Karpas-422 (cell line): ENCODE results near the gene PGLYRP3. TPM values are rescaled to one million over a fixed set of nuclear protein-coding genes. Genes with fewer than 3 reads are reported as not detected.

ENCODE experiments used
- DNase-seq: peaks from one replicate; pipeline ENCODE4 v3.0.0-alpha.2; 2015
- H2AFZ ChIP-seq: fragments of 200-600 bp; sonication (generic); 2 replicates; pipeline ENCODE4 v1.6.1; 2014; ENCODE audit warnings: antibody characterized with exemption, low read length, mixed read lengths
- H3K27ac ChIP-seq: fragments of 200-600 bp; sonication (generic); 2 replicates; pipeline ENCODE4 v1.5.1; 2014; ENCODE audit warnings: mild to moderate bottlenecking, low read length, moderate library complexity
- H3K27me3 ChIP-seq: fragments of 200-600 bp; sonication (generic); 2 replicates; pipeline ENCODE4 v1.6.1; 2014; ENCODE audit warnings: low read length, mixed read lengths
- H3K36me3 ChIP-seq: fragments of 200-600 bp; sonication (generic); 2 replicates; pipeline ENCODE4 v1.6.1; 2014; ENCODE audit warnings: low read length, mixed read lengths; ENCODE audit not compliant: insufficient read depth
- H3K4me1 ChIP-seq: fragments of 200-600 bp; sonication (generic); 2 replicates; pipeline ENCODE4 v1.6.1; 2014; ENCODE audit warnings: mild to moderate bottlenecking, low read length, mixed read lengths
- H3K4me2 ChIP-seq: fragments of 200-600 bp; sonication (generic); 2 replicates; pipeline ENCODE4 v1.6.1; 2014; ENCODE audit warnings: low read length, low read depth, mild to moderate bottlenecking; ENCODE audit not compliant: poor library complexity, severe bottlenecking
- H3K4me3 ChIP-seq: fragments of 200-600 bp; sonication (generic); 2 replicates; pipeline ENCODE4 v1.5.1; 2014; ENCODE audit warnings: mild to moderate bottlenecking, antibody characterized with exemption, low read length, mixed read lengths
- H3K79me2 ChIP-seq: fragments of 200-600 bp; sonication (generic); 2 replicates; pipeline ENCODE4 v1.6.1; 2014; ENCODE audit warnings: mild to moderate bottlenecking, low read length, mixed read lengths
- H3K9ac ChIP-seq: fragments of 200-600 bp; sonication (generic); 2 replicates; pipeline ENCODE4 v1.6.0; 2014; ENCODE audit warnings: low read length
- H3K9me2 ChIP-seq: fragments of 200-600 bp; sonication (generic), shearing (Covaris generic); replicated peaks from 2 replicates; pipeline ENCODE4 v1.6.0; 2014; ENCODE audit warnings: mild to moderate bottlenecking, low read length, moderate library complexity; ENCODE audit not compliant: insufficient read depth
- H3K9me3 ChIP-seq: fragments of 300-700, 200-600 bp; sonication (generic); 2 replicates; pipeline ENCODE4 v1.6.1; 2014; ENCODE audit warnings: low read length, mixed read lengths
- H4K20me1 ChIP-seq: fragments of 200-600 bp; sonication (generic); 2 replicates; pipeline ENCODE4 v1.6.1; 2014; ENCODE audit warnings: mild to moderate bottlenecking, antibody characterized with exemption, low read length, low read depth; ENCODE audit not compliant: insufficient read depth
- total RNA-seq: library from RNA; depleted of rRNA; stranded (reverse); fragments of >200 nt; shearing (Covaris generic); gene quantifications from 2 replicates; pipeline ENCODE4 v1.2.3, GENCODE V29; 2014; ENCODE audit warnings: low replicate concordance

PGLYRP3 gene
- total RNA-seq, 1 experiment from 2014 or later: not detected

GRCh38 chr1:153344718-153345025 is 31.9 kb upstream of the PGLYRP3 start:
- H3K4me1 ChIP-seq: peaks cover 2% of the 10 kb centered on the region; the same call in 1 of the 2 replicates
- H3K27ac ChIP-seq: no peak overlapping the region
- H3K4me2 ChIP-seq: no peak overlapping the region
- no peak overlapping the region for H3K9ac ChIP-seq
- H4K20me1 ChIP-seq: no peaks in the 10 kb centered on the region
- H3K27me3 ChIP-seq: no peaks in the 10 kb centered on the region
- H3K36me3 ChIP-seq: no peaks in the 10 kb centered on the region
- H2AFZ ChIP-seq: no peak overlapping the region
- no peaks in the 10 kb centered on the region for H3K79me2 ChIP-seq
- H3K4me3 ChIP-seq: no peak overlapping the region
- H3K9me3 ChIP-seq: no peaks in the 10 kb centered on the region
- no peaks in the 10 kb centered on the region for H3K9me2 ChIP-seq
- no peak for DNase-seq

- no peak overlapping the region for H3K4me3 ChIP-seq
- no peaks in the 10 kb centered on the region for H3K27me3 ChIP-seq
- H3K9me3 ChIP-seq: no peaks in the 10 kb centered on the region
- H3K27ac ChIP-seq: no peak overlapping the region
- no peaks in the 10 kb centered on the region for H3K36me3 ChIP-seq
- no peaks in the 10 kb centered on the region for H3K9me2 ChIP-seq
- DNase-seq: no peak
- peaks cover 2% of the 10 kb centered on the region; the same call in 1 of the 2 replicates for H3K4me1 ChIP-seq
- H3K79me2 ChIP-seq: no peaks in the 10 kb centered on the region
- H2AFZ ChIP-seq: no peak overlapping the region
- no peak overlapping the region for H3K9ac ChIP-seq
- H3K4me2 ChIP-seq: no peak overlapping the region
- no peaks in the 10 kb centered on the region for H4K20me1 ChIP-seq
Observed at GRCh38 chr1:153343811-153344717, 31.3 kb upstream of the PGLYRP3 start.

GRCh38 chr1:153343040-153343681 is 30.4 kb upstream of the PGLYRP3 start:
- no peak for DNase-seq
- Histone ChIP-seq H3K4me1 (peaks cover 2% of the 10 kb centered on the region; the same call in 1 of the 2 replicates), H4K20me1 (no peaks in the 10 kb centered on the region), H3K9ac (no peak overlapping the region), H3K36me3 (no peaks in the 10 kb centered on the region), H3K4me3 (no peak overlapping the region), H3K4me2 (no peak overlapping the region), H2AFZ (no peak overlapping the region), H3K27me3 (no peaks in the 10 kb centered on the region), H3K9me2 (no peaks in the 10 kb centered on the region), H3K27ac (no peak overlapping the region), H3K9me3 (no peaks in the 10 kb centered on the region), H3K79me2 (no peaks in the 10 kb centered on the region)

GRCh38 chr1:153342178-153342577 is 29.4 kb upstream of the PGLYRP3 start:
- Histone ChIP-seq H3K9me2 (no peaks in the 10 kb centered on the region), H3K27ac (no peak overlapping the region), H3K4me3 (no peak overlapping the region), H3K9me3 (no peaks in the 10 kb centered on the region), H3K4me2 (no peak overlapping the region), H2AFZ (no peak overlapping the region), H3K27me3 (no peaks in the 10 kb centered on the region), H4K20me1 (no peaks in the 10 kb centered on the region), H3K36me3 (no peaks in the 10 kb centered on the region), H3K9ac (no peak overlapping the region), H3K79me2 (no peaks in the 10 kb centered on the region), H3K4me1 (peaks cover 2% of the 10 kb centered on the region; the same call in 1 of the 2 replicates)
- DNase-seq: no peak

- Histone ChIP-seq H3K4me2 (no peak overlapping the region), H3K4me1 (peaks cover 2% of the 10 kb centered on the region; the same call in 1 of the 2 replicates), H3K9me3 (no peaks in the 10 kb centered on the region), H3K9ac (no peak overlapping the region), H3K27me3 (no peaks in the 10 kb centered on the region; the same call in 1 of the 2 replicates), H3K9me2 (no peaks in the 10 kb centered on the region), H3K79me2 (no peaks in the 10 kb centered on the region), H4K20me1 (no peaks in the 10 kb centered on the region), H3K4me3 (no peak overlapping the region), H3K27ac (no peak overlapping the region), H3K36me3 (no peaks in the 10 kb centered on the region), H2AFZ (no peak overlapping the region)
- DNase-seq: no peak
Observed at GRCh38 chr1:153341431-153341934, 28.7 kb upstream of the PGLYRP3 start.

- Histone ChIP-seq H3K4me1 (no peaks in the 10 kb centered on the region), H3K27me3 (no peaks in the 10 kb centered on the region; the same call in 1 of the 2 replicates), H3K27ac (no peak overlapping the region), H3K4me3 (no peak overlapping the region), H3K36me3 (no peaks in the 10 kb centered on the region), H3K79me2 (no peaks in the 10 kb centered on the region), H3K4me2 (no peak overlapping the region), H3K9me2 (no peaks in the 10 kb centered on the region), H2AFZ (no peak overlapping the region), H3K9me3 (no peaks in the 10 kb centered on the region), H4K20me1 (no peaks in the 10 kb centered on the region), H3K9ac (no peak overlapping the region)
- DNase-seq: no peak
Observed at GRCh38 chr1:153340356-153340755, 27.6 kb upstream of the PGLYRP3 start.

- H3K4me3 ChIP-seq: no peak overlapping the region
- no peaks in the 10 kb centered on the region for H3K4me1 ChIP-seq
- H3K9me3 ChIP-seq: no peaks in the 10 kb centered on the region
- no peak overlapping the region for H3K9ac ChIP-seq
- no peaks in the 10 kb centered on the region for H3K36me3 ChIP-seq
- no peaks in the 10 kb centered on the region for H4K20me1 ChIP-seq
- H3K27me3 ChIP-seq: no peaks in the 10 kb centered on the region; the same call in 1 of the 2 replicates
- H3K27ac ChIP-seq: no peak overlapping the region
- no peaks in the 10 kb centered on the region for H3K79me2 ChIP-seq
- H2AFZ ChIP-seq: no peak overlapping the region
- no peaks in the 10 kb centered on the region for H3K9me2 ChIP-seq
- DNase-seq: no peak
- H3K4me2 ChIP-seq: no peak overlapping the region
Observed at GRCh38 chr1:153339802-153340201, 27.1 kb upstream of the PGLYRP3 start.
